C4-2B (cell line): ENCODE data around the gene NOLC1.

Experiments used
- ZFX ChIP-seq: fragments of 450-650 bp; IDR thresholded peaks from 2 replicates; pipeline ENCODE4 v1.6.1; 2017
- TF ChIP-seq, protein P1 (sequence below): fragments of 450-650 bp; conservative IDR thresholded peaks from 2 replicates; pipeline ENCODE4 v1.5.1; 2017; ENCODE audit warnings: mild to moderate bottlenecking

DNA sequence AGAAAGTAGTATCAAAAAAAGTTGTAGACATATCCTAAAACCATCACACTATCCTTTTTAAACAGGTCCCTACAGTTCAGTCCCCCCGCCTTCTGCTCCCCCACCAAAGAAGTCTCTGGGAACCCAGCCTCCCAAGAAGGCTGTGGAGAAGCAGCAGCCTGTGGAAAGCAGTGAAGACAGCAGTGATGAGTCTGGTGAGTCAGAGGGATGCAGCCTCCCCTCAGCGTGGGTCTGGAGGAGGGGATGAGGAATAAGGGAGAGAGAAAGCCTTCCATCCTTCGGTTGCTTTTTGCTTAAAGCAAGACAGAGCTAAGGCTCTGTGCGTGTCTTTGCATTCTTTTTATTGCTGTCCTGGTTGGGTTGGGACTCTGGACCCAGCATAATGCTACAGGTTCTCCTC, 7.6 kb downstream of the NOLC1 start:
- TF ChIP-seq, protein P1, sequence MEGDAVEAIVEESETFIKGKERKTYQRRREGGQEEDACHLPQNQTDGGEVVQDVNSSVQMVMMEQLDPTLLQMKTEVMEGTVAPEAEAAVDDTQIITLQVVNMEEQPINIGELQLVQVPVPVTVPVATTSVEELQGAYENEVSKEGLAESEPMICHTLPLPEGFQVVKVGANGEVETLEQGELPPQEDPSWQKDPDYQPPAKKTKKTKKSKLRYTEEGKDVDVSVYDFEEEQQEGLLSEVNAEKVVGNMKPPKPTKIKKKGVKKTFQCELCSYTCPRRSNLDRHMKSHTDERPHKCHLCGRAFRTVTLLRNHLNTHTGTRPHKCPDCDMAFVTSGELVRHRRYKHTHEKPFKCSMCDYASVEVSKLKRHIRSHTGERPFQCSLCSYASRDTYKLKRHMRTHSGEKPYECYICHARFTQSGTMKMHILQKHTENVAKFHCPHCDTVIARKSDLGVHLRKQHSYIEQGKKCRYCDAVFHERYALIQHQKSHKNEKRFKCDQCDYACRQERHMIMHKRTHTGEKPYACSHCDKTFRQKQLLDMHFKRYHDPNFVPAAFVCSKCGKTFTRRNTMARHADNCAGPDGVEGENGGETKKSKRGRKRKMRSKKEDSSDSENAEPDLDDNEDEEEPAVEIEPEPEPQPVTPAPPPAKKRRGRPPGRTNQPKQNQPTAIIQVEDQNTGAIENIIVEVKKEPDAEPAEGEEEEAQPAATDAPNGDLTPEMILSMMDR: no peak
- TF ChIP-seq ZFX: no peak
